Bladder microvascular endothelial cell (primary cell): ENCODE measurements around the gene MAGI2. TPM values are rescaled to one million over a fixed set of nuclear protein-coding genes. Genes with fewer than 3 reads are reported as not detected.

Source experiments
- total RNA-seq: library from RNA; depleted of rRNA; stranded (reverse); fragments of >200 nt; gene quantifications from 2 replicates; pipeline ENCODE4 v1.2.3, GENCODE V29; 2014

The MAGI2 gene
- 0.81 and 3.0 TPM in 2 replicates for total RNA-seq

DNA sequence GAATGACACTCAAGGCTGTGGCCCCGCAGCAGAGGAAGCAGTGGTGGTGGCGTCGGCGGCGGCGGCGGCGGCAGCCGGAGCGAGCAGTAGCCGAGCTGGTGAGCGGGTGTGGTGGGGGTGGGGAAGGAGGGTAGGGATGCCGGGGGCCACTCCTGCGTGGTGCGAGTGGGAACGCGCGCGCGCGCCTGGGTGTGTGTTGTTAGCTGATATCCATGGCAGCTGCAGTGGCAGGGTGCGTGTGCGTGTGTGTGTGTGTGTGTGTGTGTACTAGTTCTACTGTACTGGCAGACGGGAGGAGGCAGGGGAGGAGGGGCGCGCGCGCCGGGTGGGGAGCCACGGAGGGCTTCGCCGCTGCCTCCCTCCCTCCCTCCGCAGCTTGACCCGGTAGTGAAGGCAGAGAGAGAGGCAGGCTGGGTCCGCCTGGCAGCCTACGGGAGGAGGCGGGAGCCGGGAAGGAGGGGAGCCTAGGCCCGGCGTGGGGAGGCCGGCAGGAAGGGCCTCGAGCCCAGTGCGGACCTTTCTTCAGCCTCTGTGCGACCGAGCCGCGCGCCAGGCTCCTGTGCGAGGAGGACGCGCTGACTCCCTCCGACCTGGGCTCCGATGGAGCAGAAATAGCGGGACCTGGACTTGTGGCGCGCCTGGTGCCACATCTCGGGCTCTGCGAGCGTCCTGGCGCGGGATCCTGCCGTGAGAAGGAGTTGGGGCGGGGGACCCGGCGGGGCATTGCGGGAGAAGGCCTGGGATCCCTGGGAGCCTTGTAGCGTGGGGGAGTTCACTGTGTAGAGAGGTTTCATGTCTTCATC is at the start of gene MAGI2:
MAGI2 (minus strand) TSS at position 110 of the 803 bp plus-strand sequence. CDS start 347 bp downstream, outside the sequence.

